ENCODE measurements around the gene ZNF438.

ZNF438 gene

GRCh38 chr10:30827531-30828120, 204.0 kb downstream of the ZNF438 start:
- no peak for TF ChIP-seq POLR2AphosphoS5 (IDR thresholded peaks at IDR 0.05; ENCODE audit: low read depth, low read length)
- no peak for TF ChIP-seq REST (IDR thresholded peaks at IDR 0.05; ENCODE audit: insufficient read depth in 1 of 2, low read depth in 2 of 2, low read length in 2 of 2)

- TF ChIP-seq REST (IDR thresholded peaks at IDR 0.05; ENCODE audit: insufficient read depth in 1 of 2, low read depth in 2 of 2, low read length in 2 of 2) (no peak), POLR2AphosphoS5 (IDR thresholded peaks at IDR 0.05; ENCODE audit: low read depth, low read length) (no peak), FOXP2 (optimal IDR thresholded peaks at IDR 0.05; ENCODE audit: borderline replicate concordance, extremely low read depth, extremely low read length, insufficient read depth) (no peak), TAF1 (IDR thresholded peaks at IDR 0.05; ENCODE audit: borderline replicate concordance, insufficient read depth, low read length) (no peak), SIN3A (IDR thresholded peaks at IDR 0.05; ENCODE audit: borderline replicate concordance, insufficient read depth, low read length) (no peak)
These were observed 205.0 kb downstream of the ZNF438 start for GRCh38 chr10:30826679-30827078.

GRCh38 chr10:30825495-30825894, 206.2 kb downstream of the ZNF438 start:
- TF ChIP-seq SIN3A (IDR thresholded peaks at IDR 0.05; ENCODE audit: borderline replicate concordance, insufficient read depth, low read length) (no peak), REST (IDR thresholded peaks at IDR 0.05; ENCODE audit: insufficient read depth in 1 of 2, low read depth in 2 of 2, low read length in 2 of 2) (no peak), POLR2AphosphoS5 (IDR thresholded peaks at IDR 0.05; ENCODE audit: low read depth, low read length) (no peak), FOXP2 (optimal IDR thresholded peaks at IDR 0.05; ENCODE audit: borderline replicate concordance, extremely low read depth, extremely low read length, insufficient read depth) (no peak), TAF1 (IDR thresholded peaks at IDR 0.05; ENCODE audit: borderline replicate concordance, insufficient read depth, low read length) (no peak)

- no peak for TF ChIP-seq FOXP2 (optimal IDR thresholded peaks at IDR 0.05; ENCODE audit: borderline replicate concordance, extremely low read depth, extremely low read length, insufficient read depth)
- TF ChIP-seq TAF1 (IDR thresholded peaks at IDR 0.05; ENCODE audit: borderline replicate concordance, insufficient read depth, low read length): no peak
- no peak for TF ChIP-seq POLR2AphosphoS5 (IDR thresholded peaks at IDR 0.05; ENCODE audit: low read depth, low read length)
- TF ChIP-seq REST (IDR thresholded peaks at IDR 0.05; ENCODE audit: insufficient read depth in 1 of 2, low read depth in 2 of 2, low read length in 2 of 2): no peak
- TF ChIP-seq SIN3A (IDR thresholded peaks at IDR 0.05; ENCODE audit: borderline replicate concordance, insufficient read depth, low read length): no peak
These were observed 206.6 kb downstream of the ZNF438 start for GRCh38 chr10:30825022-30825421.

GRCh38 chr10:30823651-30824050, 208.0 kb downstream of the ZNF438 start:
- no peak for TF ChIP-seq SIN3A (IDR thresholded peaks at IDR 0.05; ENCODE audit: borderline replicate concordance, insufficient read depth, low read length)
- no peak for TF ChIP-seq REST (IDR thresholded peaks at IDR 0.05; ENCODE audit: insufficient read depth in 1 of 2, low read depth in 2 of 2, low read length in 2 of 2)
- no peak for TF ChIP-seq POLR2AphosphoS5 (IDR thresholded peaks at IDR 0.05; ENCODE audit: low read depth, low read length)
- no peak for TF ChIP-seq TAF1 (IDR thresholded peaks at IDR 0.05; ENCODE audit: borderline replicate concordance, insufficient read depth, low read length)
- TF ChIP-seq FOXP2 (optimal IDR thresholded peaks at IDR 0.05; ENCODE audit: borderline replicate concordance, extremely low read depth, extremely low read length, insufficient read depth): no peak
